ENCODE data around the gene LNPEP.

Gene LNPEP

GRCh38 chr5:96935559-96936430 is at the start of gene LNPEP:
TSS of gene LNPEP (plus strand) at chr5:96936080. CDS start at chr5:96936156, 76 bp downstream.
- FAIRE-seq: no peak

- no peak for FAIRE-seq
Measured at GRCh38 chr5:96893342-96893741, 42.5 kb upstream of the LNPEP start.

- FAIRE-seq: no peak
Measured at GRCh38 chr5:96896276-96896675, 39.6 kb upstream of the LNPEP start.

GRCh38 chr5:96896806-96897205 is 39.1 kb upstream of the LNPEP start:
- no peak for FAIRE-seq

- no peak for FAIRE-seq
Measured at GRCh38 chr5:96901384-96901783, 34.5 kb upstream of the LNPEP start.

- no peak for FAIRE-seq
Measured at GRCh38 chr5:96901841-96902240, 34.0 kb upstream of the LNPEP start.

GRCh38 chr5:96902876-96903275 is 33.0 kb upstream of the LNPEP start:
- FAIRE-seq: no peak

- FAIRE-seq: no peak
Measured at GRCh38 chr5:96903300-96903699, 32.6 kb upstream of the LNPEP start.

- FAIRE-seq: no peak
Measured at GRCh38 chr5:96904054-96904931, 31.6 kb upstream of the LNPEP start.

GRCh38 chr5:96905864-96906263 is 30.0 kb upstream of the LNPEP start:
- no peak for FAIRE-seq

- no peak for FAIRE-seq
Measured at GRCh38 chr5:96909003-96909402, 26.9 kb upstream of the LNPEP start.

- FAIRE-seq: no peak
Measured at GRCh38 chr5:96909435-96909834, 26.4 kb upstream of the LNPEP start.

GRCh38 chr5:96911139-96911538 is 24.7 kb upstream of the LNPEP start:
- no peak for FAIRE-seq

- FAIRE-seq: no peak
Measured at GRCh38 chr5:96913233-96913632, 22.6 kb upstream of the LNPEP start.

- no peak for FAIRE-seq
Measured at GRCh38 chr5:96919754-96920197, 16.1 kb upstream of the LNPEP start.

- no peak for FAIRE-seq
Measured at GRCh38 chr5:96920744-96921355, 15.0 kb upstream of the LNPEP start.

GRCh38 chr5:96922499-96923244 is 13.2 kb upstream of the LNPEP start:
- FAIRE-seq: no peak

- no peak for FAIRE-seq
Measured at GRCh38 chr5:96924016-96924443, 11.8 kb upstream of the LNPEP start.

GRCh38 chr5:96926276-96926675 is 9.6 kb upstream of the LNPEP start:
- FAIRE-seq: no peak

GRCh38 chr5:96927008-96927407 is 8.9 kb upstream of the LNPEP start:
- no peak for FAIRE-seq

GRCh38 chr5:96928931-96929708 is 6.8 kb upstream of the LNPEP start:
- no peak for FAIRE-seq

- no peak for FAIRE-seq
Measured at GRCh38 chr5:96930058-96930457, 5.8 kb upstream of the LNPEP start.

Data from TTC549 (cell line).